HFFc6 (cell line): ENCODE data around the gene MAGI1. TPM values are rescaled to one million over a fixed set of nuclear protein-coding genes. Genes with fewer than 3 reads are reported as not detected.
A peak's percentile ranks its signal among the peaks of the same experiment; 100 is the strongest.
"Not testable (repeated sequence)": the region's sequence is repeated elsewhere in the genome, so short reads cannot be mapped to it uniquely, and the experiment has no call there.

ENCODE experiments used
- DNase-seq: peaks from one replicate; pipeline ENCODE4 v3.0.0-alpha.2; 2018
- H3K27ac Mint-ChIP-seq: 2 replicates; pipeline ENCODE4 v1.8.0; 2020; ENCODE audit warnings: mild to moderate bottlenecking, mixed read lengths
- H3K27me3 Mint-ChIP-seq: 2 replicates; pipeline ENCODE4 v1.8.0; 2021; ENCODE audit warnings: mild to moderate bottlenecking, moderate library complexity, mixed read lengths; ENCODE audit not compliant: insufficient read depth
- H3K36me3 Mint-ChIP-seq: 2 replicates; pipeline ENCODE4 v1.8.0; 2021; ENCODE audit warnings: low read depth, mixed read lengths
- H3K4me1 Mint-ChIP-seq: 2 replicates; pipeline ENCODE4 v1.8.0; 2020; ENCODE audit warnings: low read depth, mixed read lengths
- H3K4me3 Mint-ChIP-seq: 2 replicates; pipeline ENCODE4 v1.8.0; 2020; ENCODE audit warnings: mild to moderate bottlenecking, moderate library complexity, mixed read lengths
- H3K9me3 Mint-ChIP-seq: 2 replicates; pipeline ENCODE4 v1.8.0; 2020; ENCODE audit warnings: mild to moderate bottlenecking, mixed read lengths
- CTCF ChIP-seq: fragments of 200-600 bp; sonication (generic); IDR thresholded peaks from 2 replicates; pipeline ENCODE4 v1.5.0; 2021; ENCODE audit warnings: antibody characterized with exemption, mild to moderate bottlenecking
- total RNA-seq, 6 experiments: library from RNA; stranded (reverse); fragmentation: NEBNext Ultra II Directional; extraction: Animal tissue kit (Norgen Biotek cat#: 25700); gene quantifications; 2 replicates in 1 of 6; 3 replicates in 5 of 6; pipeline ENCODE4 v1.2.3, GENCODE V29; 2021

MAGI1 gene
- total RNA-seq, 6 experiments from 2014 or later, result 21.1 to 30.5 (median 22.4) TPM

- Mint-ChIP-seq H3K27ac (no peak overlapping the region), H3K4me1 (peaks cover 69% of the 10 kb centered on the region), H3K27me3 (no peaks in the 10 kb centered on the region; the same call in 1 of the 2 replicates), H3K36me3 (no peaks in the 10 kb centered on the region), H3K4me3 (no peak overlapping the region), H3K9me3 (no peaks in the 10 kb centered on the region)
- no peak for TF ChIP-seq CTCF
- DNase-seq, result no peak
Observed at GRCh38 chr3:66050821-66051220, 12.1 kb upstream of the MAGI1 start.

- TF ChIP-seq CTCF, result no peak
- Mint-ChIP-seq H3K4me1 (peaks cover 70% of the 10 kb centered on the region), H3K27ac (peak overlapping the region; percentile 77), H3K27me3 (peaks cover 2% of the 10 kb centered on the region), H3K4me3 (peak overlapping the region; percentile 62), H3K36me3 (no peaks in the 10 kb centered on the region), H3K9me3 (no peaks in the 10 kb centered on the region)
- DNase-seq, result peak; percentile 35
Observed at GRCh38 chr3:66048051-66048395, 9.3 kb upstream of the MAGI1 start.

GRCh38 chr3:66047311-66048050 lies 8.8 kb upstream of the MAGI1 start:
- Mint-ChIP-seq H3K4me3 (peak overlapping the region; percentile 62), H3K36me3 (no peaks in the 10 kb centered on the region), H3K27ac (peak overlapping the region; percentile 77), H3K4me1 (peaks cover 70% of the 10 kb centered on the region), H3K9me3 (no peaks in the 10 kb centered on the region), H3K27me3 (peaks cover 2% of the 10 kb centered on the region)
- peak; percentile 88 for DNase-seq
- peak; percentile 44 for TF ChIP-seq CTCF

GRCh38 chr3:66046321-66046720 lies 7.6 kb upstream of the MAGI1 start:
- not testable (repeated sequence) for H3K4me3 Mint-ChIP-seq, DNase-seq, H3K9me3 Mint-ChIP-seq, H3K27me3 Mint-ChIP-seq, H3K36me3 Mint-ChIP-seq, H3K27ac Mint-ChIP-seq
- peaks cover 76% of the 10 kb centered on the region for H3K4me1 Mint-ChIP-seq

- no peak for DNase-seq
- no peak for TF ChIP-seq CTCF
- H3K36me3 Mint-ChIP-seq, result peaks cover 11% of the 10 kb centered on the region
- H3K27me3 Mint-ChIP-seq, result peaks cover 2% of the 10 kb centered on the region
- peak overlapping the region; percentile 69 for H3K4me3 Mint-ChIP-seq
- no peaks in the 10 kb centered on the region for H3K9me3 Mint-ChIP-seq
- H3K4me1 Mint-ChIP-seq, result peaks cover 59% of the 10 kb centered on the region
- peak overlapping the region; percentile 85 for H3K27ac Mint-ChIP-seq
Observed at GRCh38 chr3:66041828-66042227, 3.1 kb upstream of the MAGI1 start.

- DNase-seq, result peak; percentile 76
- H3K36me3 Mint-ChIP-seq, result peaks cover 12% of the 10 kb centered on the region
- H3K4me3 Mint-ChIP-seq, result peak overlapping the region; percentile 69
- TF ChIP-seq CTCF, result no peak
- H3K27me3 Mint-ChIP-seq, result peaks cover 2% of the 10 kb centered on the region
- H3K9me3 Mint-ChIP-seq, result no peaks in the 10 kb centered on the region
- H3K27ac Mint-ChIP-seq, result peak overlapping the region; percentile 85
- H3K4me1 Mint-ChIP-seq, result peaks cover 60% of the 10 kb centered on the region
Observed at GRCh38 chr3:66041116-66041515, 2.4 kb upstream of the MAGI1 start.
